ENCODE data around the gene PAPOLB. TPM values are rescaled to one million over a fixed set of nuclear protein-coding genes. Genes with fewer than 3 reads are reported as not detected.

Gene PAPOLB
- polyA plus RNA-seq, 3 donors: not detected

DNA sequence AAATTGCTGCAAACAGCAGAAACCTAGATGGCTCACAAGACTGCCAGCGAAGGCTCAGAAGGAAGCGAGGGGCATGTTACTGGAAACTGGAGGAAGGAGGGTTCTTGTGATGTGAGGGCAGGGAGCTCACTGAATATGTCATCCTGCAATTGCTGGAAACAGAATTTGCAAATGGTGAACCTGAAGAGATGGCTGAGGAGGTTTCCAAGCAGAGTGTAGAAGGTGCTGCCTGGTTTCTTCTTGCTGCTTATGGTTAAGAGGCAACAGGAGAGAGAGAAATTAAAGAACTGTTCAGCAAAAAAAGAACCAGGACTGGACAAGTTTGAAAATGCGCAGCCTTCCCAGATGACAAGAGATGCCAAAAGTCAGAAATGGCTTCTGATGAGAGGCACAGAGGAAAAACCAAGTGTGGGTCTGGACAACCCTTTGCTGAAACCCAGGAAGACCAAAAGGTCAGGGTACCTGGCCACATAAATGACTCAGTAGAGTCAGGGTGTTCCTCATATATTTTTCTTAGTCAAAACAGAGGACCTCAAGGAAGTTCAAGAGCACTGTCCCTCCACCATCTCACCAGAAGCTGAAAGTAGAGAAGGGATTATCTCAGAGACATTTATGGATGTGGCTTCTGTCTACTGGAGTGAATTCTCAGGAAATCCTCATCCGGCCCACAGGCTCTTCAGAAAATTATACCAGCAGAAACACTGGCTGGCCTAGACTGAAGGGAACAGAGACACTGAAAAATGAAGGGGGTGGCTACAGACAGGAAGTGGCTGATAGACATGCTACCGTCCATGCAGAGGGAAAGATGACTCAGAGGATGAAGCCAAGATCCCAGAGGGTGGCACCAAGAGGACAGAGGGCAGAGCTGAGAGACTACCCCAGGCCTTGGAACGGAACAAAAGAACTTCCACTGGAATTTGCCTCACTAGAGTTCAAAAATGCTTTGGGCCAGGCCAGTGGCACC is 10.1 kb downstream of the PAPOLB start:
- 74 to 85% (median 76%) methylated on average over 6 of the region's 6 CpGs for WGBS, 3 donors
- H3K27ac ChIP-seq (ENCODE audit: low read depth, low read length): no peak overlapping the region

GRCh38 chr7:4850262-4850795 is 11.5 kb downstream of the PAPOLB start:
- 76 to 91% (median 87%) methylated on average over 8 of the region's 8 CpGs for WGBS, 3 donors
- H3K27ac ChIP-seq (ENCODE audit: low read depth, low read length): no peak overlapping the region

- WGBS, 3 donors: 41 to 47% (median 45%) methylated on average over 4 of the region's 4 CpGs
- no peak overlapping the region for H3K27ac ChIP-seq (ENCODE audit: low read depth, low read length)
Measured at GRCh38 chr7:4849390-4849789, 12.4 kb downstream of the PAPOLB start.

DNA sequence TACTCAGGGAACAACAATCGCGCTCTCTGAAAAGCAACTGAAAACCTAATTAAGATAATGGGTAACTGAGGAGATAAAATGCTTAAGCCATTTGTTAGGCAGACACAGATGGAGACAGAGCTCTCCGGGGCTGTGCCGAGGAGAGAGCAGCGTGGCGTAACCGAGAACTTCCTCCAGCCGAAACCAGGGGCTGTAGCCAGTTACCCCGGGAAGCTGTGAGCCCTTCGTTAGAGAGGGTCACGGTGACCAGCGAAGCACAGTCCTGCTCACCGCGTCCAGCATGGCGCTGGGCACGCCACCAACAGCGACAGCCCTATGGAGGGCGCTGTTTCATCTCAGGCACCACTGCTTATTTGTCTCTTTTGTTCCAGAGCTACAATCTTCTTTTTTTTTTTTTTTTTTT is 16.1 kb downstream of the PAPOLB start:
- WGBS, 3 donors: 31 to 52% (median 32%) methylated on average over 18 of the region's 18 CpGs

DNA sequence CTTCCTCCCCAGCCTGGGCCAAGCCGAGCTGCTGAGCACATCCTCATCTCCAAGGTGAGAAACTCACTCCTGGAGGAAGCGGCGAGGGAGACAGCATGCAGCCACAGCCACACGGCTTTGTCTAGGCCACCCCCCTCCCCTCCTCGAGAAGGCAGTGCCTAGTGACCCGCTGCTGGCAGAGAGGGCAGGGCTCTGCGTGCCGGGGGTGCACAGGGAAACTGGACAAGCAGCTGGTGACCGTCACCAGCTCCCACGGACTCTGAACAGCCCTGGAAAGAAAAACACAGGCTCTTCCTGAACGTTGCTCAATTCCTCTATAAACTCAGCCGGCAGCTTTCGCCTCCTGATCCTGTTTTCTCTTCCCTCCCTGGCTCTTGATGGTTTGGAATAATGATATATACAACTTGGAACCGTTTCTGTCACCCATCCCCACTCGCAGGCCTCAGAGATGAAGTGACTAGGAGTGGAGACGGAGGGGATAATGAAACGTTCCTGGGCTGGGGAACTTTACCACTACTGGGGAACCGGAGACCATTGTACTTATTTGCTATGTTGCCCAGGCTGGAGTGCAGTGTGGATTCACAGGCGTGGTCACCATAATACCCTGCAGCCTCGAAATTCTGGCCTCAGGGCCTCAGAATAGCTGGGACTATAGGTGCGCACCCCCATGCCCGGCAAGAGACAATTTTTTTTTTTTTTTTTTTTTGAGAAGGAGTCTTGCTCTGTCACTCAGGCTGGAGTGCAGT is 19.3 kb downstream of the PAPOLB start:
- 35 to 57% (median 54%) methylated on average over 21 to 22 of the region's 22 CpGs for WGBS, 3 donors
- H3K27ac ChIP-seq (ENCODE audit: low read depth, low read length): no peak overlapping the region

More for the DNA sequence above, 16.1 kb downstream of the PAPOLB start:
- H3K27ac ChIP-seq (ENCODE audit: low read depth, low read length): no peak overlapping the region

DNA sequence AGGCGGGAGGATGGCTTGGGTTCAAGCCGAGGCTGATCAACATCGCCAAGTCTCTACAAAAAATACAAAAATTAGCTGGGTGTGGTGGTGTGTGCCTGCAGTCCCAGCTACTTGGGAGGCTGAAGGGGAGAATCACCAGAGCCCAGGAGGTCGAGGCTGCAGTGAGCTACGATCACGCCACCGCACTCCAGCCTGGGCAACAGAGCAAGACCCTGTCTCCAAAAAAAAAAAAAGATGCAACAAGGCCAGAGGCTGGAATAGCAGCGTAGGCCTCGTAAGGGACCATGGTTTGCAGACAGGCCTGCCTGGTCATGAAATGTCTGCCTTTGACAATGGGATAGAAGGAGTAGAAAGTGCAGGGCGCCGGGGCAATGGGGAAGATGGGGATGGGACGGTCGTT is 20.0 kb downstream of the PAPOLB start:
- no peak overlapping the region for H3K27ac ChIP-seq (ENCODE audit: low read depth, low read length)

DNA sequence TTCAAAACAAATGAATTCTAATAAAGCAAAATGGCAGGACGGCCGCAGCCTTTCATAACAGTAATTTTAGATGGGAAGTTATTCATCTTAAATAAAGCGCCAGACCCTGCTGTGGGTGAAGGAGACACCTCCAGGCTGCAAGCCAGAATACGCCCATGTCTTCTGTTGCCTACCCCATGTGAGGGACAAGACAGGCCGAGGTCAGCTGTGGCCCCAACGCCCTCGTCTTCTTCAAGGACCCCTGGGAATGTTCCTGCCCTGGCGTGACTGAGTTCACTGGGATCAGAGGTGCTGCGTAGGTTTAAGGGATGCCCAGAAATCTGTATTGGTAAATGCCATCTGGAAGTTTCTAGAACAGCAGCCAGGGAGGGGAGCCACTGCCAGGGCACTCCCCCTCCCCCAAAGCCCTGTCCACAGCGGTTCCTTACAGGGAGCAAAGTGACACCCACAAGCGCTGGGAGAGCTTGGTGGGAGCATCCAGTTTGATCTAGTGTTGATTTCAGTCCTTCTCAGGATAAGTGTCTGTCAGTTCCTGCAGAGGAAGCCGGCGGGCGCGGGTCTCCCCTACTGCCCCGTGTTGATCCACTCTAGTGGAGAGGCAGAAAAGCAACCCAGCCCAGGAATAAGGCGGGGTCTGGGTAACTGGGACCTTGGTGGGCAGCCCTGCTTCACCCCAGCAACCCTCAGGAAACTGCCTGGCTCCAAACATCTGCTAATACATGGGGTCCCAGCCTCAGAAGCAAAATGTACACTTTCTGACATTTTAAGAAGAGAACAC is 20.6 kb downstream of the PAPOLB start:
- 90 to 98% (median 92%) methylated on average over 17 of the region's 17 CpGs for WGBS, 3 donors
- no peak overlapping the region for H3K27ac ChIP-seq (ENCODE audit: low read depth, low read length)

More for the DNA sequence above, 20.0 kb downstream of the PAPOLB start:
- 85 to 96% (median 90%) methylated on average over 13 of the region's 13 CpGs for WGBS, 3 donors

GRCh38 chr7:4840079-4840501 is 21.7 kb downstream of the PAPOLB start:
- WGBS, 3 donors: 85 to 89% (median 88%) methylated on average over 16 of the region's 16 CpGs
- no peak overlapping the region for H3K27ac ChIP-seq (ENCODE audit: low read depth, low read length)

GRCh38 chr7:4838626-4839334 is 23.1 kb downstream of the PAPOLB start:
- WGBS, 3 donors: 79 to 94% (median 92%) methylated on average over 21 of the region's 21 CpGs
- H3K27ac ChIP-seq (ENCODE audit: low read depth, low read length): no peak overlapping the region

GRCh38 chr7:4837803-4838625 is 23.8 kb downstream of the PAPOLB start:
- WGBS, 3 donors: 60 to 78% (median 66%) methylated on average over 28 to 30 of the region's 30 CpGs
- H3K27ac ChIP-seq (ENCODE audit: low read depth, low read length): no peak overlapping the region

DNA sequence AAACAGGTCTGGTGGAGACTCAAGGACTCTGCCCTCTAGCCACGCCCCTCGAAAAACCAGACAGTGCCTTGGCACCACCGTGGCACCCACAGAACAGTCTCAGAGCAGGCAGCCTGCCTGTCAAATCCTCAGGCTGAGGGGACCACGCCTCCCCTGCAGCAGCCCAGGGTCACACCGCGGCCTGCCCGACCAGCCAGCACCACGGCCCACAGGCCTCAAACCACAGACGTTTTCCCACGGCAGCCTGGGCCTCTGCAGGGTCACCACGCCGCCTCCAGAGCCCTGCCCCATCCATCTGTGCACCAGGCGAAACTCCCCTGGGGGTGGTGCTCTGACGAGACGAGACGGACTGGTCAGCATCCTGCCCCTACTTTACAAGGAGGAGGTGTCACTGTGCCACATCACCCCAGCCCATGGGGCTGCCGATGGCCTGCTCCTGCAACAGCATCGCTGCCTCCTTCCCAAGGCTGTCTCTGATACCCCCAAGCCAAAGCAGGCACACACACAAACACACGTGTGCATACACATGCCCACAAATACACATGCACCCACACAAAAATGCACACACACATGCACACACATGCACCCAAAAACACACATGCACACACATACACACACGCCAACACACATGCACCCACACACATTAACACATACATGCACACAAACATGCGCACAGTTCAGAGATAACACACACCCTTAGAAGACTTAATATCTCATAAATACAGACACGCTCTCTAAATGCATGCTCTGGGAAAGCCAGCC is 24.6 kb downstream of the PAPOLB start:
- WGBS, 3 donors: 46 to 74% (median 70%) methylated on average over 21 to 22 of the region's 22 CpGs
- no peak overlapping the region for H3K27ac ChIP-seq (ENCODE audit: low read depth, low read length)

DNA sequence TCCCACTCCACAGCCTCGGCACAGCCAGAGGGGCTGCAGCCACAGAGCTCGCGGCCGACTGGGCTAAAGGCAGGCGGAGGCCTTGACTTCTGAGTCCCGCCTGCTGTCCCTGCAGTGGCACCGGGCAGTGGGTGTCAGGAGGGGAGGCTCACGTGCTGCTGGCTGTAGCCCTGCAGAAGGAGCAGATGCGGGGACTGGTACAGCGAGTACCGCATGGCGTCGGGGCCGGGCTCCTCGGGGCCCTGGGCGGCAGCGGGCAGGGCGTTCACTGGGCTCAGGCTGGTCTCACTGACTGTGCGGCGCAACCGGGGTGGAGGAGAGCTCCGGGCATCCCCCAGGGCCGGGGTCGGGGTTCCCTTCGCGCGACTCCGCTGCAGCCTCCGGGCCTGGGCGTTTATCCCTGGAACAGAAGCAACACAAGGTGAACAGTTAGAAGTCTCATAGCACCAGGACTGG is 25.6 kb downstream of the PAPOLB start:
- 89 to 94% (median 93%) methylated on average over 22 to 30 of the region's 30 CpGs for WGBS, 3 donors

GRCh38 chr7:4835398-4836205 is 26.2 kb downstream of the PAPOLB start:
- 71 to 89% (median 87%) methylated on average over 28 of the region's 28 CpGs for WGBS, 3 donors

More for the DNA sequence above, 25.6 kb downstream of the PAPOLB start:
- H3K27ac ChIP-seq (ENCODE audit: low read depth, low read length): no peak overlapping the region

GRCh38 chr7:4834601-4835397 is 27.0 kb downstream of the PAPOLB start:
- WGBS, 3 donors: 94 to 96% (median 95%) methylated on average over 51 to 60 of the region's 60 CpGs
- H3K27ac ChIP-seq (ENCODE audit: low read depth, low read length): no peak overlapping the region

More at GRCh38 chr7:4835398-4836205, 26.2 kb downstream of the PAPOLB start:
- no peak overlapping the region for H3K27ac ChIP-seq (ENCODE audit: low read depth, low read length)

Data from adipose tissue (tissue), 3 donors.